GM12874 (cell line): ENCODE measurements around the gene TTLL5.

Experiments
- CTCF ChIP-seq: IDR thresholded peaks from 2 replicates; pipeline ENCODE4 v1.5.1; 2011; ENCODE audit warnings: low read depth, mild to moderate bottlenecking, control low read depth, low read length, moderate library complexity; ENCODE audit not compliant: insufficient read depth

The TTLL5 gene

GRCh38 chr14:75881994-75882393 lies 220.9 kb downstream of the TTLL5 start:
- no peak for TF ChIP-seq CTCF

GRCh38 chr14:75884198-75884611 lies 223.2 kb downstream of the TTLL5 start:
- TF ChIP-seq CTCF: no peak; the same call in 1 of the 2 replicates

- no peak for TF ChIP-seq CTCF
These were observed 224.8 kb downstream of the TTLL5 start for GRCh38 chr14:75885829-75886228.

- no peak for TF ChIP-seq CTCF
These were observed 225.7 kb downstream of the TTLL5 start for GRCh38 chr14:75886636-75887348.

- TF ChIP-seq CTCF: no peak
These were observed 227.9 kb downstream of the TTLL5 start for GRCh38 chr14:75888945-75889344.

- TF ChIP-seq CTCF: no peak
These were observed 235.3 kb downstream of the TTLL5 start for GRCh38 chr14:75896341-75896740.

GRCh38 chr14:75904311-75904710 lies 243.3 kb downstream of the TTLL5 start:
- TF ChIP-seq CTCF: no peak
